Endothelial cell of umbilical vein (primary cell): ENCODE data around the gene XYLT1. TPM values are rescaled to one million over a fixed set of nuclear protein-coding genes. Genes with fewer than 3 reads are reported as not detected.

Experiments
- BruUV-seq: library from RNA; stranded (reverse); fragments of 400-500 nt; replicated peaks from 2 replicates; lab custom pipeline; 2021; lab: Mats Ljungman, UMichigan
- CTCF ChIA-PET: fragments of 300-600, 350-600 bp; sonication (Branson Sonifier 250); formaldehyde crosslinking; loops from one replicate; lab custom pipeline; 2021; ENCODE audit warnings: antibody characterized with exemption, inconsistent platforms; lab: Charles Lee
- POLR2A ChIA-PET: fragments of 300-600, 350-600 bp; sonication (Branson Sonifier 250); formaldehyde crosslinking; loops from one replicate; lab custom pipeline; 2021; ENCODE audit warnings: antibody characterized with exemption, inconsistent platforms; lab: Charles Lee
- DNase-seq: peaks from one replicate; pipeline ENCODE4 v3.0.0-alpha.2; 2011; ENCODE audit warnings: low read depth, low spot score
- FAIRE-seq: peaks from 2 replicates; lab custom pipeline; 2011; peaks lifted over from hg19 to GRCh38; lab: Jason Lieb, UNC
- H2AFZ ChIP-seq: 2 replicates; pipeline ENCODE4 v1.6.0; 2012; ENCODE audit warnings: low read depth, low read length, control low read depth, inconsistent platforms
- H3K27ac ChIP-seq: 2 replicates; pipeline ENCODE4 v1.5.1; 2011; ENCODE audit warnings: low read depth, mild to moderate bottlenecking, control low read depth, low read length, moderate library complexity; ENCODE audit not compliant: insufficient read depth
- H3K27me3 ChIP-seq, 2 experiments: 2 replicates each; pipeline versions ENCODE4 v1.6.0 to v1.6.1; 2011; ENCODE audit warnings: low read length in 2 of 2, mixed read lengths in 1 of 2; ENCODE audit not compliant: control insufficient read depth in 2 of 2, insufficient read depth in 2 of 2
- H3K36me3 ChIP-seq, 2 experiments: 2 replicates in 1 of 2; 3 replicates in 1 of 2; pipeline ENCODE4 v1.5.1; 2011; ENCODE audit warnings: low read length in 2 of 2, mild to moderate bottlenecking in 1 of 2, moderate library complexity in 1 of 2; ENCODE audit not compliant: control insufficient read depth in 2 of 2, insufficient read depth in 2 of 2; ENCODE audit errors: extremely low read depth in 1 of 2
- H3K4me1 ChIP-seq: 3 replicates; pipeline ENCODE4 v1.5.1; 2011; ENCODE audit warnings: mild to moderate bottlenecking, low read length; ENCODE audit not compliant: control insufficient read depth, insufficient read depth; ENCODE audit errors: extremely low read depth
- H3K4me2 ChIP-seq: 2 replicates; pipeline ENCODE4 v1.6.1; 2011; ENCODE audit warnings: low read length, control low read depth, mixed read lengths; ENCODE audit not compliant: insufficient read depth
- H3K4me3 ChIP-seq, 3 experiments: fragments of 200-600 bp in 1 of 3; sonication (generic), shearing (Covaris generic) in 1 of 3; replicated peaks in 1 of 3; 2 replicates each; pipeline ENCODE4 v1.5.1; 2011 to 2016; ENCODE audit warnings: control low read depth in 3 of 3, low read length in 3 of 3, mild to moderate bottlenecking in 2 of 3, inconsistent platforms in 1 of 3, low read depth in 1 of 3, moderate library complexity in 1 of 3; ENCODE audit not compliant: insufficient read depth in 1 of 3
- H3K79me2 ChIP-seq: 2 replicates; pipeline ENCODE4 v1.6.0; 2012; ENCODE audit warnings: low read length, inconsistent platforms; ENCODE audit not compliant: control insufficient read depth, insufficient read depth
- H3K9ac ChIP-seq: replicated peaks from 2 replicates; pipeline ENCODE3; 2011; ENCODE audit warnings: low read length, control low read depth; ENCODE audit not compliant: insufficient read depth; ENCODE audit errors: extremely low read depth
- H3K9me1 ChIP-seq: replicated peaks from 3 replicates; pipeline ENCODE4 v1.6.0; 2011; ENCODE audit warnings: mild to moderate bottlenecking, low read length; ENCODE audit not compliant: control insufficient read depth, insufficient read depth; ENCODE audit errors: extremely low read depth
- H3K9me3 ChIP-seq: replicated peaks from 2 replicates; pipeline ENCODE4 v1.5.1; 2012; ENCODE audit warnings: low read length, inconsistent platforms; ENCODE audit not compliant: control insufficient read depth, insufficient read depth
- H4K20me1 ChIP-seq: replicated peaks from 2 replicates; pipeline ENCODE3; 2011; ENCODE audit warnings: mild to moderate bottlenecking, low read length; ENCODE audit not compliant: control insufficient read depth, insufficient read depth; ENCODE audit errors: extremely low read depth
- CTCF ChIP-seq, 2 donors: IDR thresholded peaks; 1 replicate in 1 of 2; 2 replicates in 1 of 2; pipeline ENCODE4 v1.5.1; 2011; ENCODE audit warnings: low read length in 2 of 2, mild to moderate bottlenecking in 2 of 2, moderate library complexity in 2 of 2, control low read depth in 1 of 2, inconsistent platforms in 1 of 2, low read depth in 1 of 2; ENCODE audit not compliant: insufficient read depth in 1 of 2; ENCODE audit errors: extremely low read depth in 1 of 2
- EZH2 ChIP-seq: IDR thresholded peaks from 2 replicates; pipeline ENCODE4 v1.6.1; 2012; ENCODE audit warnings: borderline replicate concordance, low read depth, mild to moderate bottlenecking, moderate library complexity, low read length, inconsistent platforms; ENCODE audit not compliant: severe bottlenecking
- FOS ChIP-seq: IDR thresholded peaks from 2 replicates; pipeline ENCODE4 v1.6.1; 2011; ENCODE audit warnings: mild to moderate bottlenecking, low read length, moderate library complexity, borderline replicate concordance; ENCODE audit not compliant: insufficient read depth
- GATA2 ChIP-seq: IDR thresholded peaks from 2 replicates; pipeline ENCODE4 v1.7.0; 2011; ENCODE audit warnings: low read depth, mild to moderate bottlenecking, moderate library complexity, mixed read lengths, low read length; ENCODE audit not compliant: insufficient read length, insufficient read depth
- JUN ChIP-seq: IDR thresholded peaks from 2 replicates; pipeline ENCODE4 v1.6.1; 2011; ENCODE audit warnings: borderline replicate concordance, low read depth; ENCODE audit not compliant: insufficient read length, insufficient read depth
- MAX ChIP-seq: IDR thresholded peaks from 2 replicates; pipeline ENCODE4 v1.6.1; 2011; ENCODE audit not compliant: insufficient read depth, insufficient read length
- MYC ChIP-seq: IDR thresholded peaks from one replicate; pipeline ENCODE4 v1.6.1; 2011; ENCODE audit warnings: mild to moderate bottlenecking, low read depth, low read length
- POLR2A ChIP-seq: IDR thresholded peaks from 2 replicates; pipeline ENCODE4 v1.6.1; 2012; ENCODE audit warnings: low read depth, mild to moderate bottlenecking, control low read depth, low read length
- POLR2AphosphoS5 ChIP-seq: IDR thresholded peaks from 2 replicates; pipeline ENCODE4 v1.6.1; 2012; ENCODE audit warnings: low read depth, mild to moderate bottlenecking, control low read depth, low read length, moderate library complexity; ENCODE audit not compliant: insufficient read depth
- dilution Hi-C: fragments of 300-500 bp; cut with MboI; formaldehyde crosslinking; loops from one replicate; pipeline ENCODE4 v1.15.0; 2019; ENCODE audit warnings: low sequenced_read_pairs; ENCODE audit not compliant: extremely low pct_ligation_motif_present
- intact Hi-C: fragments of 100-400 bp; cut with micrococcal nuclease; formaldehyde crosslinking; loops from one replicate; pipeline ENCODE4 v1.10.0; 2022
- polyA plus RNA-seq, 4 experiments: library from polyadenylated mRNA; depleted of rRNA in 3 of 4; stranded (reverse) in 3 of 4; unstranded in 1 of 4; fragments of >200 nt; gene quantifications; 2 replicates each; pipeline versions ENCODE4 v1.2.1 to v1.2.3, GENCODE V29; 2011 to 2012; ENCODE audit warnings: missing spikeins in 1 of 4
- total RNA-seq: library from RNA; stranded (reverse); gene quantifications from 2 replicates; pipeline ENCODE4 v1.2.3, GENCODE V29; 2021

The XYLT1 gene
- total and polyA plus RNA-seq, 2 donors (not counting 3 experiments of a cell fraction or from before 2014, with no cell fraction given): 0.63 to 2.9 TPM

- Histone ChIP-seq H3K9me1 (no peaks in the 10 kb centered on the region), H3K36me3 (no peaks in the 10 kb centered on the region), H4K20me1 (no peaks in the 10 kb centered on the region), H3K9ac (no peak overlapping the region), H3K27me3 (no peaks in the 10 kb centered on the region), H3K79me2 (no peaks in the 10 kb centered on the region), H3K4me2 (no peak overlapping the region), H2AFZ (no peak overlapping the region), H3K9me3 (no peaks in the 10 kb centered on the region), H3K4me1 (no peaks in the 10 kb centered on the region), H3K4me3 (no peak overlapping the region), H3K27ac (no peak overlapping the region)
- no peak for TF ChIP-seq MYC
- no peak for FAIRE-seq
- dilution Hi-C loops (no loop called here), intact Hi-C loops (loop anchor here (10.0 kb wide), 1 partner anchor 161 kb away; no protein-coding TSS in a partner anchor)
- ChIA-PET POLR2A (no interaction called here), CTCF (no interaction called here)
- no TSS peak for BruUV-seq
- DNase-seq: no peak
Measured at GRCh38 chr16:17304106-17304490, 166.7 kb downstream of the XYLT1 start.

- BruUV-seq: no TSS peak
- dilution Hi-C loops: no loop called here
- no peaks in the 10 kb centered on the region for H3K27me3 ChIP-seq
- H3K36me3 ChIP-seq: no peaks in the 10 kb centered on the region
- ChIA-PET POLR2A (no interaction called here), CTCF (no interaction called here)
- no peaks in the 10 kb centered on the region for H4K20me1 ChIP-seq
- H3K9ac ChIP-seq: no peak overlapping the region
- FAIRE-seq: no peak
- intact Hi-C loops: loop anchor here (10.0 kb wide), 1 partner anchor 162 kb away; no protein-coding TSS in a partner anchor
- no peak overlapping the region for H3K4me2 ChIP-seq
- no peaks in the 10 kb centered on the region for H3K9me1 ChIP-seq
- no peaks in the 10 kb centered on the region for H3K79me2 ChIP-seq
- no peak overlapping the region for H3K27ac ChIP-seq
- TF ChIP-seq POLR2AphosphoS5: no peak
- no peak for TF ChIP-seq FOS
- TF ChIP-seq CTCF (IDR thresholded peaks at IDR 0.05; ENCODE audit: extremely low read depth in 1 of 2, insufficient read depth in 1 of 2, low read depth in 1 of 2, low read length in 2 of 2): no peak
- no peak for TF ChIP-seq JUN
- TF ChIP-seq POLR2A: no peak
- TF ChIP-seq GATA2: no peak
- TF ChIP-seq EZH2: no peak
- TF ChIP-seq MAX: no peak
- TF ChIP-seq MYC: no peak
- H3K9me3 ChIP-seq: no peaks in the 10 kb centered on the region
- H2AFZ ChIP-seq: no peak overlapping the region
- no peaks in the 10 kb centered on the region for H3K4me1 ChIP-seq
- no peak overlapping the region for H3K4me3 ChIP-seq
- no peak for DNase-seq
Measured at GRCh38 chr16:17303101-17303500, 167.7 kb downstream of the XYLT1 start.
